K562 (cell line): Measurements from ENCODE around the gene H3-3A. TPM values are rescaled to one million over a fixed set of nuclear protein-coding genes. Genes with fewer than 3 reads are reported as not detected.
A peak's percentile ranks its signal among the peaks of the same experiment; 100 is the strongest.

Experiments
- ATAC-seq: fragments of 200-7000 bp; cut with Tn5 transposase; 3 replicates; pipeline ENCODE4 v1.9.1; 2020; ENCODE audit warnings: moderate library complexity
- BruUV-seq: library from RNA; stranded (reverse); fragments of 400-500 nt; replicated peaks from 2 replicates; lab custom pipeline; 2021; lab: Mats Ljungman, UMichigan
- CTCF ChIA-PET: fragments of 300-600 bp; formaldehyde crosslinking; extraction: SDS; loops from one replicate; lab custom pipeline; 2021; ENCODE audit warnings: low intra/inter-chr PET ratio; lab: Yijun Ruan, JAX
- POLR2A ChIA-PET: fragments of 300-600, 350-650 bp; sonication (Branson Sonifier 250); formaldehyde crosslinking; extraction: SDS; loops from one replicate; lab custom pipeline; 2021; ENCODE audit warnings: antibody characterized with exemption, inconsistent platforms; lab: Yijun Ruan, JAX
- DNase-seq, 4 experiments: peaks; one replicate each; pipeline versions ENCODE4 v3.0.0 to v3.0.0-alpha.2; 2011 to 2018; ENCODE audit warnings: low spot score in 3 of 4, mixed read lengths in 3 of 4; ENCODE audit errors: extremely low read depth in 1 of 4
- FAIRE-seq: peaks from 2 replicates; lab custom pipeline; 2011; peaks lifted over from hg19 to GRCh38; lab: Jason Lieb, UNC
- H2AFZ ChIP-seq: 2 replicates; pipeline ENCODE4 v1.6.0; 2011; ENCODE audit warnings: low read depth, low read length, control low read depth, inconsistent platforms
- H3K27ac ChIP-seq: fragments of 200-600 bp; 3 replicates; pipeline ENCODE4 v1.8.0; 2011; ENCODE audit warnings: low read depth, mild to moderate bottlenecking, control low read depth, inconsistent platforms, low read length, moderate library complexity, mixed read lengths; ENCODE audit errors: extremely low read depth
- H3K27me3 ChIP-seq, 2 experiments: fragments of 300-600 bp in 1 of 2; 2 replicates in 1 of 2; 3 replicates in 1 of 2; pipeline versions ENCODE4 v1.6.0 to v1.8.0; 2011; ENCODE audit warnings: inconsistent platforms in 2 of 2, low read length in 2 of 2, mild to moderate bottlenecking in 1 of 2, mixed read lengths in 1 of 2, moderate library complexity in 1 of 2; ENCODE audit not compliant: control insufficient read depth in 2 of 2, insufficient read depth in 2 of 2
- H3K36me3 ChIP-seq: fragments of 300-600 bp; 3 replicates; pipeline ENCODE4 v1.8.0; 2011; ENCODE audit warnings: mild to moderate bottlenecking, low read length, inconsistent platforms; ENCODE audit not compliant: control insufficient read depth, insufficient read depth
- H3K4me1 ChIP-seq, 2 experiments: fragments of 200-600 bp in 1 of 2; replicated peaks in 1 of 2; 2 replicates in 1 of 2; 3 replicates in 1 of 2; pipeline versions ENCODE4 v1.5.1 to v1.8.0; 2011; ENCODE audit warnings: inconsistent platforms in 2 of 2, low read length in 2 of 2, mild to moderate bottlenecking in 1 of 2, mixed read lengths in 1 of 2, moderate library complexity in 1 of 2; ENCODE audit not compliant: control insufficient read depth in 2 of 2, insufficient read depth in 2 of 2
- H3K4me2 ChIP-seq: 2 replicates; pipeline ENCODE4 v1.6.1; 2011; ENCODE audit warnings: low read length, control low read depth, inconsistent platforms, mixed read lengths; ENCODE audit not compliant: insufficient read depth
- H3K4me3 ChIP-seq: fragments of 200-600 bp; sonication (generic), shearing (Covaris generic); 2 replicates; pipeline ENCODE4 v1.5.1; 2016; ENCODE audit warnings: control low read depth, inconsistent platforms
- H3K79me2 ChIP-seq: fragments of 200-600 bp; 3 replicates; pipeline ENCODE4 v1.8.0; 2011; ENCODE audit warnings: low read length, inconsistent platforms; ENCODE audit not compliant: control insufficient read depth, insufficient read depth
- H3K9ac ChIP-seq, 2 experiments: 2 replicates each; pipeline versions ENCODE4 v1.6.0 to v1.6.1; 2011; ENCODE audit warnings: low read depth in 2 of 2, low read length in 2 of 2, control low read depth in 1 of 2, inconsistent platforms in 1 of 2, mild to moderate bottlenecking in 1 of 2, mixed read lengths in 1 of 2; ENCODE audit not compliant: insufficient read depth in 1 of 2
- H3K9me1 ChIP-seq: one replicate; pipeline ENCODE4 v1.6.0; 2011; ENCODE audit warnings: inconsistent platforms, mild to moderate bottlenecking, low read length, moderate library complexity; ENCODE audit not compliant: control insufficient read depth, insufficient read depth
- H3K9me3 ChIP-seq: replicated peaks from 2 replicates; pipeline ENCODE4 v1.5.1; 2011; ENCODE audit warnings: low read depth, low read length, inconsistent platforms; ENCODE audit not compliant: control insufficient read depth, insufficient read depth
- H4K20me1 ChIP-seq: replicated peaks from 2 replicates; pipeline ENCODE4 v1.6.1; 2011; ENCODE audit warnings: low read length, inconsistent platforms, mixed read lengths; ENCODE audit not compliant: control insufficient read depth, insufficient read depth
- CEBPG ChIP-seq, 3 experiments: fragments of 200-800 bp in 1 of 3; sonication (Bioruptor generic) in 1 of 3; sonication (generic) in 1 of 3; formaldehyde crosslinking in 1 of 3; IDR thresholded peaks in 2 of 3; conservative IDR thresholded peaks in 1 of 3; 2 replicates each; pipeline versions ENCODE4 v1.6.1 to v1.8.0; 2016 to 2022; ENCODE audit warnings: missing compliant biosample characterization in 2 of 3, missing genetic modification characterization in 2 of 3, mild to moderate bottlenecking in 1 of 3, missing genetic modification reagents in 1 of 3
- CHD4 ChIP-seq: fragments of 200-600 bp; sonication (generic); IDR thresholded peaks from 3 replicates; pipeline ENCODE4 v1.6.1; 2012; ENCODE audit warnings: low read depth, mild to moderate bottlenecking, mixed read lengths, low read length, inconsistent platforms; ENCODE audit not compliant: insufficient read depth, insufficient replicate concordance, poor library complexity, severe bottlenecking
- CSDE1 ChIP-seq, 2 experiments: fragments of 450-650 bp; IDR thresholded peaks; 2 replicates each; pipeline ENCODE4 v1.6.1; 2016; ENCODE audit warnings: mild to moderate bottlenecking in 1 of 2
- EHMT2 ChIP-seq: fragments of 450-650 bp; IDR thresholded peaks from 2 replicates; pipeline ENCODE4 v1.6.1; 2018; ENCODE audit warnings: antibody characterized with exemption
- ELF4 ChIP-seq: fragments of 450-650 bp; formaldehyde crosslinking; IDR thresholded peaks from 2 replicates; pipeline ENCODE4 v1.4.0; 2022; ENCODE audit warnings: missing genetic modification characterization
- KLF1 ChIP-seq: fragments of 450-650 bp; IDR thresholded peaks from 2 replicates; pipeline ENCODE4 v1.6.1; 2016; ENCODE audit warnings: missing genetic modification characterization, missing compliant biosample characterization
- ZNF133 ChIP-seq: fragments of 250-450 bp; sonication (Bioruptor Pico); IDR thresholded peaks from 2 replicates; pipeline ENCODE4 v1.4.0; 2020; ENCODE audit warnings: mild to moderate bottlenecking
- ZNF668 ChIP-seq: fragments of 250-450 bp; sonication (Bioruptor Pico); IDR thresholded peaks from 2 replicates; pipeline ENCODE4 v1.8.0; 2022; ENCODE audit warnings: mild to moderate bottlenecking, inconsistent platforms
- WGBS: fragments of 100-300 bp; shearing (Covaris generic); methylation state at CpG from one replicate; pipeline ENCODE4 v1.1.6; 2016; ENCODE audit warnings: low coverage, mixed read lengths; ENCODE audit not compliant: insufficient coverage; ENCODE audit errors: missing lambda C conversion rate; 5-methylcytosine and 5-hydroxymethylcytosine counted together
- in situ Hi-C: fragments of 300-500 bp; cut with MboI; formaldehyde crosslinking; loops from 4 replicates; pipeline ENCODE4 v1.15.0; 2018; ENCODE audit warnings: inconsistent platforms, mixed read lengths
- intact Hi-C: fragments of 100-400 bp; cut with micrococcal nuclease; formaldehyde crosslinking; loops from 2 replicates; pipeline ENCODE4 v1.14.2; 2022
- polyA plus RNA-seq, 8 experiments: library from polyadenylated mRNA; depleted of rRNA in 4 of 8; stranded (reverse) in 5 of 8; unstranded in 3 of 8; fragments of >200 nt; fragmentation: Nextera tagmentation in 2 of 8; fragmentation: Illumina TruSeq in 1 of 8; extraction: Ambion mirVana in 2 of 8; extraction: Trizol in 1 of 8; gene quantifications; 2 replicates each; pipeline versions ENCODE4 v1.2.1 to v1.2.3, GENCODE V29; 2011 to 2014; ENCODE audit warnings: inconsistent platforms in 1 of 8, missing spikeins in 1 of 8
- total RNA-seq, 7 experiments: library from RNA; depleted of rRNA in 6 of 7; stranded (reverse); fragments of >200 nt in 6 of 7; fragmentation: Illumina TruSeq in 2 of 7; extraction: Trizol in 2 of 7; gene quantifications; 2 replicates each; pipeline versions ENCODE4 v1.2.1 to v1.2.3, GENCODE V29; 2011 to 2021; ENCODE audit warnings: low replicate concordance in 1 of 7
- TF ChIP-seq, protein P1 (sequence below): fragments of 250-450 bp; sonication (Bioruptor Pico); IDR thresholded peaks from 2 replicates; pipeline ENCODE4 v1.4.0; 2020; ENCODE audit warnings: mild to moderate bottlenecking

Gene H3-3A
- total and polyA plus RNA-seq, 9 of the 15 experiments (the other 6 are each of a cell fraction or from before 2014, with no cell fraction given): 426 to 1,083 (median 591) TPM

DNA sequence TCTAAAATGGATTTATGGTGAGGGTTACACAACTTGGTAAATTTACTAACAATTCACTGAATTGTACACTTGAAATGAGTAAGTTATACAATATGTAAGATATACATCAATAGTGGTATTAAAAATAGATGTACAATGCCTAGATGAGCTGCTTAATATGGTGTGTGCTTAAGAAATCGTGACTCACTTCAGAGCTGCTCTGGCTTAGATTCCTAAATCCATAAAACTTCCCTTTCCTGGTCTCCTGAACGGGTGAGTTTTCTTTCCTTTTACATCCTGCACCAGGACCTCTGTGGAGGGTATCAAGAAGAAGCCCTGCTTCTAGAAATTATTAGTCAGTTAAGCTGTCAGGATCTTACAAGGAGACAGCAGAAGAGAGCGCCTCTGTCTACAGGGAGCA, 30.4 kb downstream of the H3-3A start:
- no peak for TF ChIP-seq ELF4 (CRISPR knock-in tag)
- TF ChIP-seq ZNF668 (CRISPR knock-in tag): 0 out of 2 replicates have a peak, but pooled peaks have one; percentile 35
- no peak for TF ChIP-seq ZNF133 (CRISPR knock-in tag)
- H3K9me1 ChIP-seq: no peaks in the 10 kb centered on the region
- H3K27ac ChIP-seq: no peak overlapping the region
- ChIA-PET POLR2A (interaction anchor here (1.0 to 1.8 kb wide), 6 partner anchors 8 to 28 kb away, joined by 3 to 11 read pairs (median 6); no protein-coding TSS in a partner anchor), CTCF (no interaction called here)
- no peaks in the 10 kb centered on the region for H4K20me1 ChIP-seq
- DNase-seq: no peak
- no peak for ATAC-seq
- H3K9ac ChIP-seq: peak overlapping the region in 1 of 2 experiments; percentile 45; a peak in 1 of 4 replicates
- H3K36me3 ChIP-seq: no peaks in the 10 kb centered on the region
- no TSS peak for BruUV-seq
- H3K4me1 ChIP-seq: peaks cover 0 to 11% of the 10 kb centered on the region in 2 experiments; a peak in 3 of 5 replicates
- H3K4me2 ChIP-seq: no peak overlapping the region
- H3K9me3 ChIP-seq: no peaks in the 10 kb centered on the region
- in situ Hi-C loops: no loop called here
- no peaks in the 10 kb centered on the region for H3K79me2 ChIP-seq
- H2AFZ ChIP-seq: peak overlapping the region; percentile 70
- intact Hi-C loops: no loop called here
- WGBS: 47% methylated on average over 3 of the region's 3 CpGs
- no peaks in the 10 kb centered on the region for H3K27me3 ChIP-seq
- H3K4me3 ChIP-seq: no peak overlapping the region
- no peak for FAIRE-seq

GRCh38 chr1:226093621-226094020, 31.1 kb downstream of the H3-3A start:
- Histone ChIP-seq H3K4me2 (no peak overlapping the region), H3K79me2 (no peaks in the 10 kb centered on the region), H3K27me3 (no peaks in the 10 kb centered on the region), H3K9ac (peak overlapping the region in 1 of 2 experiments; percentile 53; a peak in 1 of 4 replicates), H2AFZ (peak overlapping the region; percentile 70), H3K9me1 (no peaks in the 10 kb centered on the region), H3K27ac (no peak overlapping the region), H3K36me3 (no peaks in the 10 kb centered on the region), H4K20me1 (no peaks in the 10 kb centered on the region), H3K4me3 (no peak overlapping the region), H3K9me3 (no peaks in the 10 kb centered on the region), H3K4me1 (peaks cover 2 to 16% of the 10 kb centered on the region in 2 experiments; a peak in 3 of 5 replicates)
- FAIRE-seq (no peak), DNase-seq (no peak), ATAC-seq (no peak)
- ChIA-PET CTCF (no interaction called here), POLR2A (interaction anchor here (0.8 to 1.8 kb wide), 10 partner anchors 8 to 94 kb away, joined by 3 to 11 read pairs (median 4); partner anchors contain the start of gene SDE2)
- intact Hi-C loops: no loop called here
- in situ Hi-C loops: no loop called here
- 63% methylated on average over 2 of the region's 2 CpGs for WGBS
- no TSS peak for BruUV-seq
- TF ChIP-seq EHMT2 (no peak), KLF1 (tag) (no peak), ZNF133 (CRISPR knock-in tag) (0 out of 2 replicates have a peak, but pooled peaks have one; percentile 10), CEBPG (CRISPR knock-in tag; IDR thresholded peaks at IDR 0.05) (no peak), CEBPG (tag; conservative IDR thresholded peaks at IDR 0.05 in 1 of 2, IDR thresholded peaks at IDR 0.05 in 1 of 2) (no peak), CHD4 (peak; percentile 5), CSDE1 (IDR thresholded peaks at IDR 0.05) (no peak)
- TF ChIP-seq, protein P1, sequence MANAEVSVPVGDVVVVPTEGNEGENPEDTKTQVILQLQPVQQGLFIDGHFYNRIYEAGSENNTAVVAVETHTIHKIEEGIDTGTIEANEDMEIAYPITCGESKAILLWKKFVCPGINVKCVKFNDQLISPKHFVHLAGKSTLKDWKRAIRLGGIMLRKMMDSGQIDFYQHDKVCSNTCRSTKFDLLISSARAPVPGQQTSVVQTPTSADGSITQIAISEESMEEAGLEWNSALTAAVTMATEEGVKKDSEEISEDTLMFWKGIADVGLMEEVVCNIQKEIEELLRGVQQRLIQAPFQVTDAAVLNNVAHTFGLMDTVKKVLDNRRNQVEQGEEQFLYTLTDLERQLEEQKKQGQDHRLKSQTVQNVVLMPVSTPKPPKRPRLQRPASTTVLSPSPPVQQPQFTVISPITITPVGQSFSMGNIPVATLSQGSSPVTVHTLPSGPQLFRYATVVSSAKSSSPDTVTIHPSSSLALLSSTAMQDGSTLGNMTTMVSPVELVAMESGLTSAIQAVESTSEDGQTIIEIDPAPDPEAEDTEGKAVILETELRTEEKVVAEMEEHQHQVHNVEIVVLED (CRISPR knock-in tag): no peak
